HG02870 (cell line): ENCODE results near the gene EPPIN.

ENCODE experiments used
- ATAC-seq: cut with Tn5 transposase; IDR thresholded peaks from one replicate; pipeline ENCODE4 v1.9.1; 2021; ENCODE audit warnings: mild to moderate bottlenecking, moderate library complexity; ENCODE audit not compliant: unreplicated experiment

The EPPIN gene

GRCh38 chr20:45539382-45539781 is 7.8 kb downstream of the EPPIN start, which contains the start of gene WFDC6:
WFDC6 (minus strand) TSS chr20:45539482; CDS start chr20:45539407, 75 bp downstream.
- no peak for ATAC-seq

- no peak for ATAC-seq
Measured at GRCh38 chr20:45538209-45538799, 8.9 kb downstream of the EPPIN start.

DNA sequence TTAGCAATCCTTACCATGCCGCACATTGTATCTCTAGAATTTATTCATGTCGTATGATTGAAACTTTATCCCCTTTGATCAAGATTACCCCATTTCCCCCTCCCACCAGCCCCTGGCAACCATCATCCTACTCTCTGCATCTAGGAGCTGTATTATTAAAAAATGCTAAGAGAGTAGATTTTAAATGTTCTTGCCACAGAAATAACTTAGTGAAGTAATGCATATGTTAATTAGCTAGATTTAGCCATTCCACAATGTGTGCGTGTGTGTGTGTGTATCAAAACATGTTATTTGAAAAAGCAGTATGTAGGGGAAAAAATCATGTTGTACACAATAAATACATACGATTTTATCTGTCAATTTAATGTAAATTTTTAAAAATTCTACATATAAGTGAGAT is 19.9 kb downstream of the EPPIN start:
- no peak for ATAC-seq

DNA sequence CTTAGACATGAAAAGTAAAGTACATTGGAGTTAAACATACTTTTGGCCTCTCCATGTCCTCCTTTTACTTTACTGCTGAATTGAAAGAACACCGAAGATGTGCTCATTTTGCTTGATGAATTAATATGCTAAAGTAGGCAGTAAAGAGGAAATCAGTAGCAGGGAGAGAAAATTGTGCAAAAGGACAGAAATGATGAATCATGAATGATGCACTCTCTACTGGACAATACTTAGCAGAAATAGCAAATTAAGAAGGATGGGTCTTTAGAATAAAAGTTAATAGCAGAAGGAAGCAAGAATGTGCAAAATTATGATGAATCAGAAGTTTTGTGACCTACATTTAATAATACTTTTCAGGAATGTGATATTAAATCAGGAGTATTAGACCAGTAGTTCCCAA is 23.4 kb downstream of the EPPIN start:
- no peak for ATAC-seq

- no peak for ATAC-seq
Measured at GRCh38 chr20:45518282-45518681, 28.9 kb downstream of the EPPIN start.

DNA sequence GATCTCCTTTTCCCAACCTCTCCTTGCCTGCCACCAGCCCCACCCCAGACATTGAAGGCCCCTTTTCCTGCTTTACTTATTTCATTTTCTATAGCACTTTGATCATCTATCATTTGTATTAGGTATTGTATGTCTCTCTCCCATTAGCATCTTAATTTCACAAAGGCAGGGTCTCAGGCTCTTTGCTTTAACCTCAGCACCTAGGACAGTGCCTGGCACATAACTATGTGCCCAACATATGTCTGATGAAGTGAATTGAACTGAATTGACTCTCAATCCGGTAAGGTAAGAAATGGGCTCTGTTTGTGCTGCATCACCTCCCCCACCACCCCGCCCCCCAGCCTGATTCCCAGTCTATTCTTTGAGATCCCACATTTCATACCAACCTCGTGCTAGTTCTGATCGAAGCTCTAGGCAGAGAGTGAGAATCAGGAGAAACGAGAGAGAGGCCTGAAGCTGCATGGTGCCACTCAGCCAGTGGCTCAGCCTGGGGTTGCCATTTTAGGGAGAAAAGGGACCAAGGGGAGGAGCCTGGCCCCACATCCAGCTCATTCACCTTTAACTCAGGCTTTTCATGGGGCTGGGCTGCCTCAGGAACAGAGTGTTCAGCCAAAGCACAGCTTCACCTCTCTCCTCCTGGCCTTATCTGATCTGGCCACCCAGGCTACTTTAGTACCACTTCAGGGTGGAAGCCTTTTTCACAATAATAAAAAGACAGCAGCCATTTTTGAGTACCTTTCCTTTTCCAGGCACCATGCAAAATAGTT is 31.9 kb downstream of the EPPIN start, which contains the start of gene SPINT3:
SPINT3 (minus strand) TSS at position 476 of the 767 bp plus-strand sequence; CDS start at position 462, 14 bp downstream.
- no peak for ATAC-seq

DNA sequence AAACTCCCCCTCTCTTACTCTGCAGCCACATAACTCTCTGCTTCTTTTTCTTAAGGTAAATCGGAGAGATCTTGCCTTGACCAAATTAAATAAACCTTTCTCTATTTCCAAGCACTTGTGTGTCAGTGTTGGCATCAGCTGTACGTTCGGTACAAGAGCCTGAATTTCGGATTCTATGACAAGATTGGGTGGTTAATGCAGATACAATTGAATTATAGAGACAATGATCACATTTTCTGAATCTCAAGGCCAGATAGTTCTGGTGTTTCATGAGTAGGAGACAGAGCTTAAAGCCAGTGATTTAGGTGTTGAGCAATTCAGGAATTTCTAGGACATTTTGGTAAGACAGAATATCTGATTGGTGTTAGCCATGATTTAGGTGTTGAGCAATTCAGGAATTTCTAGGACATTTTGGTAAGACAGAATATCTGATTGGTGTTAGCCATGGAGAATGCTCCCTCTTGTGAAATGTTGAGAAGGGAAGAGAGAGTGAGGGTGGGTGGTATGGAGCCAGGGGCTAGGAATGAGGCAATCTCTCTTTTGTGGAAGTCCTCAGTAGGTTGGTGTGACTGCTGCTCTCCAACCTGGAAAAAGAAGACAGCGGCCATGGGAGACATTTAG is 36.8 kb downstream of the EPPIN start:
- ATAC-seq = no peak

DNA sequence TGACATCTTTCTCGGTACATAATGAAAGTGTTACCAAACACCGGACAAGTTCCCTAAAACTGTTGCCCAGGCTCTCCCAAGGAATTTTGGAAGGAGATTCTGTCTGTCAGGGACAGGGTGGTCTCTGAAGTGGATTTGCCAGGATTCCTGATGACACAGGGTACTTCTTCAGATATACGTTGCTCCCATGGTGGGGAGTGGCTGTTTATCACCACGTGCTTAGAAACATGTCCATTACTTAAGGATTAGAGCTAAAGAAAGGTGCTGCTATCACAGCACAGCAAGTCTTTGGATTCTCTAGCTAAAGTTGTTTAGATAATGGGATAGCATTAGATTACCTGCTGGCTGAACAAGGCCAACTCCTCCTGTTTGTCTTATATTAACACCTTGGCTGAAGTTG is 38.1 kb downstream of the EPPIN start:
- no peak for ATAC-seq

DNA sequence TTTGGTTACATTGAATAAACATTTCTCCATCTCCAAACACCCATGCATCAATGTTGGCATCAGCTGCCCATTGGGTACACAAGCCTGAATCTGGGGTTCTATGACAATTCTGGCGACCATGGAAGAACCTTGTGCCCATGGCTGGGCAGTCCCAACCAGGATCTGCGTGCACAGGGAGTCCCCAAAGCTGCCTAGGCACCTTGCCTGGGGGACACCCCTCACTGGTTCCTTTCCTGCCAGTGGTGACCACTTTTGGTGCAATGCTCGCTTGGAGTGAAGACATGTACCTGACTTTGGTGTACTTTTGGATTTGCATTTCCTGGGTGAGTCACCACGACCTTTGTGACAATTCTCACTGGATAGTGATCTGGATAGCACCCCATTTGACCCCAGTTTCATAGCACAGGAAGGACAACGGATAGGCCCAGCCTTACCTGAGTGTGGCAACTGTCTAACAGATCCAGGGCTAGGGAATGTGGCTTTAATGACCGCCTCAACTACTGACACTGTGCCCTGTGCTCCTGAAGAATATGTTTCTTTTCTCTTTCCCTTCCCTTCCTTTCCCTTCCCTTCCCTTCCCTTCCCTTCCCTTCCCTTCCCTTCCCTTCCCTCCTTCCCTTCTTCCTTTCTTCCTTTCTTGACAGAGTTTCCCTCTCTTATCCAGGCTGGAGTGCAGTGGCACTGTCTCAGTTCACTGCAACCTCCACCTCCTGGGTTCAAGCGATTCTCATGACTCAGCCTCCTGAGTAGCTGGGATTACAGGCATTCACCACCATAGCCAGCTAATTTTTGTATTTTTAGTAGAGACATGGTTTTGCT is 38.9 kb downstream of the EPPIN start:
- ATAC-seq = no peak

DNA sequence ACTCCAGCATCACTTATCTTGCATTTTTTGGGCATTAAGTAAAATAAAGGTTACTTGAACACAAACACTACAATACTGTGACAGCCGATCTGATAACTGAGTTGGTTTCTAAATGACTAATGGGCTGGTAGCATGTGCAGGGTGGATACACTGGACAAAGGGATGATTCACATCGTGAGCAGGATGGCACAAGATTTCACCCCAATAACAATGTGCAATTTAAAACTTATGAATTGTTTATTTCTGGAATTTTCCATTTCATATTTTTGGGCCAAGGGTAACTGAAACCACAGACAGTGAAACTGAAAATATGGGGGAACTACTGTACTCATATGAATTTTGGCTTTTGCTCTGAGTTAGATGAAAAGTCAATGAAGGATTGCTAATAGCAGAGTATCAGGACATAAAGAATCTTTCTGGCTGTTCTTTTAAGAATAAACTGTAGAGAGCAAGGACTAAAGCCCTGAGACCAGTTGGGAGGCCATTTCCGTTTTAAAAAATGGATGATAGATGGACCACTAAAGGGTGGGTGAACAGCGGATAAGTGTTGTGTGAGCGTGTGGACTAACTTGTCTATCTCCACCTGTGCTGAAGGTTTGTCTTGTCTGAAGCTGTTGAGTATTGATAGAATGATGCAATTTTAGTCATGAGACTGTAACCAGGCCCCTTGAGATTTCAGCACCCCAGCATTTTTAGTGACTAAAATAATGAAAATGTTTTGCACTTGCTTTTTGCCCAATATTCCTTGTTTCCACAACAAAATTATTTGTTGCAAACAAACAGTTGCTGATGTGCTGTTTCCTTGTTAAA is 40.0 kb downstream of the EPPIN start:
- no peak for ATAC-seq

DNA sequence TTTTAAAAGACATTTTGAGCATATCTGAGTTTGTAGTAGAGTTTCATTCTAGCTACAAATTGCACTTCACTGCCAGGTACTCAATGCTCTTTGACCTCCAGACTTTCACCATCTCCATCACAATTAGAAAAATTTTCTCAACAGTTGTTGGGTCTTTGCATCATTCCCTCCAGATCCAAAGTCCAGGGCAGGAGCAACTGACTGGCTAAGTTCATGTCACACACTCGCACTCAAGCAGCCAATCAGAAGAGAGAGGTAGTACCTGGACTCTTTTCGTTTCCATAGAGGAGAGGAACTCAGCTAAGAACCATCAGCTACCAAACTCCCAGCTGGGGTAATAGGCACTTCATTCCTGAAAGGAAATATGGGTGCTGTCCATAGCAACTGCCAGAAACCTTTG is 40.8 kb downstream of the EPPIN start:
- no peak for ATAC-seq

GRCh38 chr20:45503403-45503802 is 43.8 kb downstream of the EPPIN start:
- ATAC-seq = no peak

GRCh38 chr20:45502561-45502960 is 44.6 kb downstream of the EPPIN start:
- no peak for ATAC-seq

- ATAC-seq = no peak
Measured at GRCh38 chr20:45501600-45501999, 45.6 kb downstream of the EPPIN start.

GRCh38 chr20:45500022-45500421 is 47.2 kb downstream of the EPPIN start:
- no peak for ATAC-seq

DNA sequence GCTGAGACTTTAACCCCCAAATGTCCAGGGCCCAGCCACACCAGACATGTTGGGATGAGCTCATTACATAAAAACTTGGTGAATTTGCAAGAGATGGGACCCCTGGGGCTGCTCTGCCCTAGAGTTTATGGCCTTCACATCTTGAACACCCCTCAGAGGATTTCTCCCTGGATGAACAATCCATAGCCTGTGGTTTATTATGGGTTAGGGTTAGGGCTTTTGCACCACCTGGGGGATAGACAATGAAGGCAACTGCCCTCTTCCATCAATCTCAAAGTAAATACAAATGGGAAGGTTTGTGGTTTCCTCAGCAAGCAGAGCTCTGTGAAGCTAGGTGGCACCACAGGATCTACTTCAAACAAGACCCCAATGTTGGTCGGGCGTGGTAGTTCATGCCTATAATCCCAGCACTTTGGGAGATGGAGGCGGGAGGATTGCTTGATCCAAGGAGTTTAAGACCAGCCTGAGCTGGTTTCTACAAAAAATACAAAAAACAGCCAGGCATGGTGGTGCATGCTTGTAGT is 49.2 kb downstream of the EPPIN start:
- ATAC-seq = no peak

GRCh38 chr20:45496166-45496565 is 51.0 kb downstream of the EPPIN start:
- no peak for ATAC-seq

DNA sequence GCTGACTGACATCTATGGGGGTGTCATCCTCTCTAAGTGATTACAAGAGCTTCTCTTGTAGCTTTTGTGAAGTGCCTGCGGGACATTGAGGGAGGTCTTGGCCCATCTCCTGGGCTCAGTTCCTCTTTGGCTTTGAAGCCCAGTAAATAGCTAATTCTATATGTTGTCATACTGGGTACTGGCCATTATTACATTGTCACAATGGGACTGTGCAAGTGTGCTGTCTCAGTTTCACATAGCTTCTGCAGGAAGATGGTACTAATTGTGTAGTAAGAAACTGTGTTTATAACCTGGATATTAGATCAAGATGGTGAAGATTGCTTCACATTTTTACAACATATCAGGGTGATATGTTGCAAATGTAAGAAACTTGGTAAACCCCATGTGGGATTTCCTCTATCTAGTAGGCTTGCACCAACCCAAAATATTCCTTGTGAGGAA is 51.7 kb downstream of the EPPIN start:
- ATAC-seq = no peak
